ENCODE data around the gene SGPP2. TPM values are rescaled to one million over a fixed set of nuclear protein-coding genes. Genes with fewer than 3 reads are reported as not detected.

SGPP2 gene
- total and polyA plus RNA-seq, 2 of the 4 experiments (the other 2 are of a cell fraction) = not detected

DNA sequence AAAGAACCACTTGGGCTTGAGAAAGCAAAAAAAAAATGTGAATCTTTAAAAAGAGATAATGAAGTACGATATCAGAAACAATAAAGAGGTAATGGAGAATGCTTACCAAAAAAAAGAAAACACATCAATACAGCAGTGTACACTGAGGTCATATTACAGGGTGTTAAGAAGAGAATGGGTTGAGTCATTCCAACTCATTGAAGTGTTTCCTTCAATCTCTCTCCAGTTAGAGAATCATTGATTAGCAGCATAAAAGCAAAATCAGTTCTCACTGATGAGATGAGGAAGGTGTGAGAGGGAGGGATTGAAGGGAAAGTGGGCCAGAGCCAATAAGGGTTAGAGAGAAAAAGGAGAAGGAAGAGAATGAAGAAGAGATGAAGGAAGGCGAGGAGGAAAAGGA is 43.9 kb upstream of the SGPP2 start:
- H2AFZ ChIP-seq (replicated peaks; ENCODE audit: low read length, poor library complexity) = no peak overlapping the region
- H3K4me2 ChIP-seq (ENCODE audit: low read depth, low read length) = no peak overlapping the region
- no peaks in the 10 kb centered on the region for H3K27me3 ChIP-seq (ENCODE audit: control insufficient read depth, insufficient read depth, low read length)
- no peaks in the 10 kb centered on the region for H3K9me1 ChIP-seq (ENCODE audit: insufficient read depth, low read length)
- no TSS peak for BruUV-seq (replicated peaks)
- intact Hi-C loops (cut with micrococcal nuclease) = no loop called here
- no peaks in the 10 kb centered on the region for H3K79me1 ChIP-seq (ENCODE audit: low read depth in 1 of 2, low read length in 2 of 2)
- no peak overlapping the region for H3K4ac ChIP-seq (ENCODE audit: low read depth, low read length)
- H3K9me3 ChIP-seq (ENCODE audit: control insufficient read depth, insufficient read depth, low read length) = no peaks in the 10 kb centered on the region
- WGBS, 2 experiments (ENCODE audit: extremely low coverage in 2 of 2, insufficient read length in 1 of 2) = 100% methylated on average over 1 of the region's 2 CpGs; no CpG with 5 or more reads in 1 of the 2 experiments
- H3K14ac ChIP-seq (replicated peaks; ENCODE audit: low read depth, low read length) = no peak overlapping the region
- no peak overlapping the region for H4K5ac ChIP-seq (ENCODE audit: low read depth, low read length)
- no peaks in the 10 kb centered on the region for H3K4me1 ChIP-seq (ENCODE audit: control insufficient read depth, insufficient read depth, low read length)
- H4K8ac ChIP-seq (ENCODE audit: low read depth in 2 of 2, low read length in 2 of 2) = no peak overlapping the region
- ChIA-PET POLR2A (ENCODE audit: unreplicated experiment) (no interaction called here), CTCF (no interaction called here)
- H3K56ac ChIP-seq (ENCODE audit: extremely low read depth, insufficient read depth, low read length) = no peak overlapping the region
- no peak overlapping the region for H3K4me3 ChIP-seq (ENCODE audit: insufficient read depth, low read depth, low read length)
- H4K20me1 ChIP-seq (ENCODE audit: insufficient read depth, low read length) = no peaks in the 10 kb centered on the region
- DNase-seq (no peak), ATAC-seq (ENCODE audit: low read depth) (no peak)
- dilution Hi-C loops (cut with HindIII; ENCODE audit: low sequenced_read_pairs, unreplicated experiment) = no loop called here
- H3K9ac ChIP-seq (ENCODE audit: low read depth, low read length) = no peak overlapping the region
- no peak overlapping the region for H2BK120ac ChIP-seq (ENCODE audit: low read depth, low read length)
- no peak overlapping the region for H3K27ac ChIP-seq (ENCODE audit: insufficient read depth, low read length)
- H2AK9ac ChIP-seq (replicated peaks; ENCODE audit: low read depth, low read length, poor library complexity) = no peak overlapping the region
- no peaks in the 10 kb centered on the region for H3K36me3 ChIP-seq (ENCODE audit: control insufficient read depth, insufficient read depth, low read length)
- H2BK20ac ChIP-seq (ENCODE audit: low read depth, low read length) = no peak overlapping the region
- H2AK5ac ChIP-seq (ENCODE audit: low read depth, low read length) = no peak overlapping the region
- no peak overlapping the region for H2BK5ac ChIP-seq (ENCODE audit: low read depth, low read length, poor library complexity, severe bottlenecking)
- no peak overlapping the region for H3K18ac ChIP-seq (ENCODE audit: low read depth, low read length)
- H3K23ac ChIP-seq (ENCODE audit: low read depth, low read length) = no peak overlapping the region
- no peak overlapping the region for H2BK15ac ChIP-seq (ENCODE audit: low read depth, low read length)
- TF ChIP-seq NFE2L2 (IDR thresholded peaks at IDR 0.05; ENCODE audit: low read depth, low read length) (no peak), BHLHE40 (IDR thresholded peaks at IDR 0.05; ENCODE audit: low read depth, low read length) (no peak), MAFK (IDR thresholded peaks at IDR 0.05; ENCODE audit: low read depth, low read length) (no peak), CHD1 (IDR thresholded peaks at IDR 0.05; ENCODE audit: low read depth, low read length) (no peak), SMC3 (IDR thresholded peaks at IDR 0.05; ENCODE audit: low read depth, low read length) (no peak), FOS (IDR thresholded peaks at IDR 0.05; ENCODE audit: low read depth, low read length) (no peak), RCOR1 (IDR thresholded peaks at IDR 0.05; ENCODE audit: insufficient replicate concordance, low read length) (no peak), POLR2A (IDR thresholded peaks at IDR 0.05; ENCODE audit: low read depth, low read length) (no peak), RFX5 (IDR thresholded peaks at IDR 0.05; ENCODE audit: low read depth, low read length) (no peak), CEBPB (IDR thresholded peaks at IDR 0.05; ENCODE audit: low read depth, low read length) (no peak)
- TF ChIP-seq, protein P1, sequence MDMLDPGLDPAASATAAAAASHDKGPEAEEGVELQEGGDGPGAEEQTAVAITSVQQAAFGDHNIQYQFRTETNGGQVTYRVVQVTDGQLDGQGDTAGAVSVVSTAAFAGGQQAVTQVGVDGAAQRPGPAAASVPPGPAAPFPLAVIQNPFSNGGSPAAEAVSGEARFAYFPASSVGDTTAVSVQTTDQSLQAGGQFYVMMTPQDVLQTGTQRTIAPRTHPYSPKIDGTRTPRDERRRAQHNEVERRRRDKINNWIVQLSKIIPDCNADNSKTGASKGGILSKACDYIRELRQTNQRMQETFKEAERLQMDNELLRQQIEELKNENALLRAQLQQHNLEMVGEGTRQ (IDR thresholded peaks at IDR 0.05; ENCODE audit: low read depth, low read length) = no peak
- TF ChIP-seq, protein P2, sequence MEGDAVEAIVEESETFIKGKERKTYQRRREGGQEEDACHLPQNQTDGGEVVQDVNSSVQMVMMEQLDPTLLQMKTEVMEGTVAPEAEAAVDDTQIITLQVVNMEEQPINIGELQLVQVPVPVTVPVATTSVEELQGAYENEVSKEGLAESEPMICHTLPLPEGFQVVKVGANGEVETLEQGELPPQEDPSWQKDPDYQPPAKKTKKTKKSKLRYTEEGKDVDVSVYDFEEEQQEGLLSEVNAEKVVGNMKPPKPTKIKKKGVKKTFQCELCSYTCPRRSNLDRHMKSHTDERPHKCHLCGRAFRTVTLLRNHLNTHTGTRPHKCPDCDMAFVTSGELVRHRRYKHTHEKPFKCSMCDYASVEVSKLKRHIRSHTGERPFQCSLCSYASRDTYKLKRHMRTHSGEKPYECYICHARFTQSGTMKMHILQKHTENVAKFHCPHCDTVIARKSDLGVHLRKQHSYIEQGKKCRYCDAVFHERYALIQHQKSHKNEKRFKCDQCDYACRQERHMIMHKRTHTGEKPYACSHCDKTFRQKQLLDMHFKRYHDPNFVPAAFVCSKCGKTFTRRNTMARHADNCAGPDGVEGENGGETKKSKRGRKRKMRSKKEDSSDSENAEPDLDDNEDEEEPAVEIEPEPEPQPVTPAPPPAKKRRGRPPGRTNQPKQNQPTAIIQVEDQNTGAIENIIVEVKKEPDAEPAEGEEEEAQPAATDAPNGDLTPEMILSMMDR (conservative IDR thresholded peaks at IDR 0.05; ENCODE audit: low read depth, low read length) = no peak
- H4K91ac ChIP-seq (ENCODE audit: insufficient read depth, low read depth, low read length) = no peak overlapping the region
- in situ Hi-C loops (cut with MboI; ENCODE audit: low sequenced_read_pairs) = no loop called here

Measured in IMR-90 (cell line).